IMR-90 (cell line): ENCODE results near the gene CMTM1. TPM values are rescaled to one million over a fixed set of nuclear protein-coding genes. Genes with fewer than 3 reads are reported as not detected.

Experiments used
- ATAC-seq: fragments of 200-7000 bp; cut with Tn5 transposase; 2 replicates; pipeline ENCODE4 v1.9.1; 2020; ENCODE audit warnings: low read depth, mild to moderate bottlenecking, moderate library complexity
- BruUV-seq: library from RNA; stranded (reverse); fragments of 400-500 nt; replicated peaks from 2 replicates; lab custom pipeline; 2021; lab: Mats Ljungman, UMichigan
- CTCF ChIA-PET: fragments of 300-600 bp; formaldehyde crosslinking; extraction: SDS; loops from one replicate; lab custom pipeline; 2021; ENCODE audit warnings: antibody characterized with exemption; lab: Yijun Ruan, JAX
- POLR2A ChIA-PET: fragments of 300-600 bp; sonication (Branson Sonifier 250); formaldehyde crosslinking; loops from one replicate; lab custom pipeline; 2022; ENCODE audit warnings: antibody characterized with exemption; ENCODE audit not compliant: unreplicated experiment; lab: Charles Lee
- DNase-seq: peaks from one replicate; pipeline ENCODE4 v3.0.0; 2013
- H2AFZ ChIP-seq: replicated peaks from 2 replicates; pipeline ENCODE3; 2013; ENCODE audit warnings: low read length, mild to moderate bottlenecking; ENCODE audit not compliant: poor library complexity
- H2AK5ac ChIP-seq: 2 replicates; pipeline ENCODE4 v1.6.1; 2013; ENCODE audit warnings: low read depth, low read length, inconsistent platforms
- H2AK9ac ChIP-seq: replicated peaks from 2 replicates; pipeline ENCODE3; 2013; ENCODE audit warnings: mild to moderate bottlenecking, low read depth, low read length, moderate library complexity; ENCODE audit not compliant: poor library complexity
- H2BK120ac ChIP-seq: 2 replicates; pipeline ENCODE4 v1.6.1; 2013; ENCODE audit warnings: low read depth, low read length, inconsistent platforms
- H2BK15ac ChIP-seq: 3 replicates; pipeline ENCODE4 v1.6.1; 2013; ENCODE audit warnings: low read depth, low read length, inconsistent platforms
- H2BK20ac ChIP-seq: 2 replicates; pipeline ENCODE4 v1.6.1; 2013; ENCODE audit warnings: low read depth, mild to moderate bottlenecking, inconsistent platforms, low read length, moderate library complexity
- H2BK5ac ChIP-seq: 2 replicates; pipeline ENCODE4 v1.6.1; 2013; ENCODE audit warnings: mild to moderate bottlenecking, low read depth, low read length, inconsistent platforms; ENCODE audit not compliant: poor library complexity, severe bottlenecking
- H3K14ac ChIP-seq: replicated peaks from 2 replicates; pipeline ENCODE4 v1.6.1; 2013; ENCODE audit warnings: low read depth, low read length, inconsistent platforms
- H3K18ac ChIP-seq: 2 replicates; pipeline ENCODE4 v1.6.1; 2013; ENCODE audit warnings: low read depth, low read length, control low read depth
- H3K23ac ChIP-seq: 2 replicates; pipeline ENCODE4 v1.6.1; 2013; ENCODE audit warnings: low read depth, low read length, inconsistent platforms
- H3K27ac ChIP-seq: 2 replicates; pipeline ENCODE4 v1.5.1; 2013; ENCODE audit warnings: mild to moderate bottlenecking, control low read depth, low read length; ENCODE audit not compliant: insufficient read depth
- H3K27me3 ChIP-seq: 2 replicates; pipeline ENCODE4 v1.6.1; 2013; ENCODE audit warnings: low read length; ENCODE audit not compliant: control insufficient read depth, insufficient read depth
- H3K36me3 ChIP-seq: 2 replicates; pipeline ENCODE4 v1.6.1; 2013; ENCODE audit warnings: low read length, mixed read lengths; ENCODE audit not compliant: control insufficient read depth, insufficient read depth
- H3K4ac ChIP-seq: 2 replicates; pipeline ENCODE4 v1.6.1; 2013; ENCODE audit warnings: low read depth, low read length, inconsistent platforms
- H3K4me1 ChIP-seq: 2 replicates; pipeline ENCODE4 v1.6.1; 2013; ENCODE audit warnings: low read length, mixed read lengths; ENCODE audit not compliant: control insufficient read depth, insufficient read depth
- H3K4me2 ChIP-seq: 2 replicates; pipeline ENCODE4 v1.6.1; 2013; ENCODE audit warnings: low read depth, mild to moderate bottlenecking, control low read depth, low read length, moderate library complexity
- H3K4me3 ChIP-seq: 2 replicates; pipeline ENCODE4 v1.5.1; 2013; ENCODE audit warnings: low read depth, mild to moderate bottlenecking, control low read depth, low read length, moderate library complexity; ENCODE audit not compliant: insufficient read depth
- H3K56ac ChIP-seq: 2 replicates; pipeline ENCODE4 v1.6.1; 2013; ENCODE audit warnings: low read length, inconsistent platforms; ENCODE audit not compliant: insufficient read depth; ENCODE audit errors: extremely low read depth
- H3K79me1 ChIP-seq, 2 experiments: 2 replicates each; pipeline ENCODE4 v1.6.1; 2013; ENCODE audit warnings: low read length in 2 of 2, inconsistent platforms in 1 of 2, low read depth in 1 of 2
- H3K9ac ChIP-seq: 2 replicates; pipeline ENCODE4 v1.6.1; 2013; ENCODE audit warnings: low read depth, low read length, control low read depth
- H3K9me1 ChIP-seq: 2 replicates; pipeline ENCODE4 v1.6.1; 2013; ENCODE audit warnings: low read length, inconsistent platforms; ENCODE audit not compliant: insufficient read depth
- H3K9me3 ChIP-seq: 2 replicates; pipeline ENCODE4 v1.6.1; 2013; ENCODE audit warnings: low read length; ENCODE audit not compliant: control insufficient read depth, insufficient read depth
- H4K20me1 ChIP-seq: 2 replicates; pipeline ENCODE4 v1.6.1; 2013; ENCODE audit warnings: low read length, inconsistent platforms; ENCODE audit not compliant: insufficient read depth
- H4K5ac ChIP-seq: 2 replicates; pipeline ENCODE4 v1.6.1; 2013; ENCODE audit warnings: mild to moderate bottlenecking, low read depth, low read length, control low read depth
- H4K8ac ChIP-seq, 2 experiments: 2 replicates each; pipeline ENCODE4 v1.6.1; 2013; ENCODE audit warnings: low read depth in 2 of 2, low read length in 2 of 2, control low read depth in 1 of 2, inconsistent platforms in 1 of 2
- H4K91ac ChIP-seq: 2 replicates; pipeline ENCODE4 v1.6.1; 2013; ENCODE audit warnings: low read depth, low read length, inconsistent platforms; ENCODE audit not compliant: insufficient read depth
- BHLHE40 ChIP-seq: fragments of 150-350 bp; IDR thresholded peaks from 2 replicates; pipeline ENCODE4 v1.6.1; 2016; ENCODE audit warnings: mild to moderate bottlenecking, low read depth, low read length
- CEBPB ChIP-seq: IDR thresholded peaks from 2 replicates; pipeline ENCODE4 v1.6.1; 2012; ENCODE audit warnings: low read depth, low read length, improper control_type of control experiment
- CHD1 ChIP-seq: IDR thresholded peaks from 2 replicates; pipeline ENCODE4 v1.6.1; 2012; ENCODE audit warnings: low read depth, low read length, improper control_type of control experiment
- FOS ChIP-seq: fragments of 150-350 bp; IDR thresholded peaks from 2 replicates; pipeline ENCODE4 v1.6.1; 2016; ENCODE audit warnings: low read depth, low read length
- MAFK ChIP-seq: IDR thresholded peaks from 2 replicates; pipeline ENCODE4 v1.6.1; 2012; ENCODE audit warnings: low read depth, low read length, improper control_type of control experiment
- MAZ ChIP-seq: IDR thresholded peaks from 2 replicates; pipeline ENCODE4 v1.6.1; 2012; ENCODE audit warnings: low read depth, mild to moderate bottlenecking, low read length, improper control_type of control experiment, moderate library complexity, borderline replicate concordance
- MXI1 ChIP-seq: IDR thresholded peaks from 2 replicates; pipeline ENCODE4 v1.6.1; 2012; ENCODE audit warnings: low read depth, mild to moderate bottlenecking, low read length, moderate library complexity, borderline replicate concordance
- NFE2L2 ChIP-seq: fragments of 150-350 bp; IDR thresholded peaks from 2 replicates; pipeline ENCODE4 v1.6.1; 2016; ENCODE audit warnings: low read depth, mild to moderate bottlenecking, low read length
- POLR2A ChIP-seq: IDR thresholded peaks from 2 replicates; pipeline ENCODE4 v1.6.1; 2012; ENCODE audit warnings: mild to moderate bottlenecking, low read depth, low read length
- RAD21 ChIP-seq: IDR thresholded peaks from 2 replicates; pipeline ENCODE4 v1.6.1; 2012; ENCODE audit warnings: low read length, improper control_type of control experiment
- RCOR1 ChIP-seq: IDR thresholded peaks from 2 replicates; pipeline ENCODE4 v1.6.1; 2012; ENCODE audit warnings: mild to moderate bottlenecking, low read length, improper control_type of control experiment; ENCODE audit not compliant: insufficient replicate concordance
- RFX5 ChIP-seq: IDR thresholded peaks from 2 replicates; pipeline ENCODE4 v1.8.0; 2012; ENCODE audit warnings: low read depth, mild to moderate bottlenecking, low read length, moderate library complexity
- SMC3 ChIP-seq: fragments of 150-350 bp; IDR thresholded peaks from 2 replicates; pipeline ENCODE4 v1.6.1; 2016; ENCODE audit warnings: low read depth, mild to moderate bottlenecking, antibody characterized with exemption, low read length, moderate library complexity
- WGBS, 2 experiments: methylation state at CpG; one replicate each; pipeline versions ENCODE4 v1.1.5 to v1.1.7; 2013; ENCODE audit warnings: missing lambda C conversion rate in 2 of 2; ENCODE audit not compliant: insufficient read length in 1 of 2; ENCODE audit errors: extremely low coverage in 2 of 2; 5-methylcytosine and 5-hydroxymethylcytosine counted together
- dilution Hi-C: fragments of 300-500 bp; cut with HindIII; formaldehyde crosslinking; loops from one replicate; pipeline ENCODE4 v1.14.3; 2018; ENCODE audit warnings: low sequenced_read_pairs; ENCODE audit not compliant: unreplicated experiment
- in situ Hi-C: fragments of 300-500 bp; cut with MboI; formaldehyde crosslinking; loops from 3 replicates; pipeline ENCODE4 v1.14.3; 2019; ENCODE audit warnings: low sequenced_read_pairs, inconsistent platforms, mixed read lengths
- intact Hi-C: fragments of 100-400 bp; cut with micrococcal nuclease; formaldehyde crosslinking; loops from 2 replicates; pipeline ENCODE4 v1.10.0; 2022
- polyA plus RNA-seq, 3 experiments: library from polyadenylated mRNA; depleted of rRNA; stranded (reverse); fragments of >200 nt; gene quantifications; 2 replicates each; pipeline ENCODE4 v1.2.3, GENCODE V29; 2012; ENCODE audit warnings: low replicate concordance in 1 of 3
- total RNA-seq: library from RNA; depleted of rRNA; stranded (reverse); fragments of >200 nt; gene quantifications from 2 replicates; pipeline ENCODE4 v1.2.3, GENCODE V29; 2012
- TF ChIP-seq, protein P1 (sequence below): conservative IDR thresholded peaks from 2 replicates; pipeline ENCODE4 v1.5.1; 2012; ENCODE audit warnings: mild to moderate bottlenecking, low read depth, low read length, improper control_type of control experiment
- TF ChIP-seq, protein P2 (sequence below): fragments of 150-350 bp; IDR thresholded peaks from 2 replicates; pipeline ENCODE4 v1.6.1; 2017; ENCODE audit warnings: mild to moderate bottlenecking, antibody characterized with exemption, low read length, low read depth

Gene CMTM1
- total and polyA plus RNA-seq, 2 of the 4 experiments (the other 2 are of a cell fraction), result 0.54 to 2.1 TPM

DNA sequence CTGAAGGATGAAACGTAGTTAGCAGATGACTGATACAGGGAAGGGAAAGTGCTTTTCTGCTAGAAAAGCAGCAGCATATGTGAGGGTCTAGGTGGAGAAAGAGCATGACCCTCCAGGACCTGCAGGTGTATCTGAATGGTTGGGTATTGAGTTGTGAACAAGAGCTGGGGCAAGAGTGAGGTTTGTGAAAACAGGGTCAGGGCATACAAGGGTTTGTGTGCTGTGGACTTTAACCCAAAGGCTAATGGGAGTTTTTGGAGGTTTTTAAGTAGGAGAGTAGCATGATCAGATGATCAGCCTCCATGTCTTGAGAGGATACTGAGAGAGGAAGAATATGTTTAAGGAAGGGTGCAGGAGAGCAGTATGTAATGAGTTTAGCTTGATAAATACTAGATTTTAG, 6.1 kb upstream of the CMTM1 start:
- CTCF ChIA-PET, result no interaction called here
- Histone ChIP-seq H3K4me3 (no peak overlapping the region), H3K4me2 (no peak overlapping the region), H3K27me3 (no peaks in the 10 kb centered on the region), H3K4me1 (no peaks in the 10 kb centered on the region), H3K4ac (no peak overlapping the region), H4K8ac (no peak overlapping the region), H2BK15ac (no peak overlapping the region), H2BK20ac (no peak overlapping the region), H3K23ac (no peak overlapping the region), H3K18ac (no peak overlapping the region), H4K91ac (no peak overlapping the region), H2AFZ (no peak overlapping the region), H4K20me1 (0 out of 2 replicates have a peak, but pooled peaks cover 3% of the 10 kb centered on the region), H3K14ac (no peak overlapping the region), H2BK120ac (no peak overlapping the region), H3K79me1 (peaks cover 25 to 54% of the 10 kb centered on the region in 2 experiments), H2BK5ac (no peak overlapping the region), H3K56ac (no peak overlapping the region), H3K9me1 (0 out of 2 replicates have a peak, but pooled peaks cover 3% of the 10 kb centered on the region), H2AK5ac (no peak overlapping the region), H2AK9ac (no peak overlapping the region), H3K9me3 (no peaks in the 10 kb centered on the region), H3K36me3 (peaks cover 14% of the 10 kb centered on the region), H3K9ac (no peak overlapping the region), H4K5ac (no peak overlapping the region), H3K27ac (no peak overlapping the region)
- ATAC-seq (no peak), DNase-seq (no peak)
- intact Hi-C loops (no loop called here), in situ Hi-C loops (no loop called here), dilution Hi-C loops (no loop called here)
- no TSS peak for BruUV-seq
- TF ChIP-seq CEBPB, result no peak
- no peak for TF ChIP-seq MAZ
- TF ChIP-seq NFE2L2, result no peak
- TF ChIP-seq FOS, result no peak
- TF ChIP-seq, protein P1, sequence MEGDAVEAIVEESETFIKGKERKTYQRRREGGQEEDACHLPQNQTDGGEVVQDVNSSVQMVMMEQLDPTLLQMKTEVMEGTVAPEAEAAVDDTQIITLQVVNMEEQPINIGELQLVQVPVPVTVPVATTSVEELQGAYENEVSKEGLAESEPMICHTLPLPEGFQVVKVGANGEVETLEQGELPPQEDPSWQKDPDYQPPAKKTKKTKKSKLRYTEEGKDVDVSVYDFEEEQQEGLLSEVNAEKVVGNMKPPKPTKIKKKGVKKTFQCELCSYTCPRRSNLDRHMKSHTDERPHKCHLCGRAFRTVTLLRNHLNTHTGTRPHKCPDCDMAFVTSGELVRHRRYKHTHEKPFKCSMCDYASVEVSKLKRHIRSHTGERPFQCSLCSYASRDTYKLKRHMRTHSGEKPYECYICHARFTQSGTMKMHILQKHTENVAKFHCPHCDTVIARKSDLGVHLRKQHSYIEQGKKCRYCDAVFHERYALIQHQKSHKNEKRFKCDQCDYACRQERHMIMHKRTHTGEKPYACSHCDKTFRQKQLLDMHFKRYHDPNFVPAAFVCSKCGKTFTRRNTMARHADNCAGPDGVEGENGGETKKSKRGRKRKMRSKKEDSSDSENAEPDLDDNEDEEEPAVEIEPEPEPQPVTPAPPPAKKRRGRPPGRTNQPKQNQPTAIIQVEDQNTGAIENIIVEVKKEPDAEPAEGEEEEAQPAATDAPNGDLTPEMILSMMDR, result no peak
- no peak for TF ChIP-seq MAFK
- TF ChIP-seq SMC3, result no peak
- TF ChIP-seq, protein P2, sequence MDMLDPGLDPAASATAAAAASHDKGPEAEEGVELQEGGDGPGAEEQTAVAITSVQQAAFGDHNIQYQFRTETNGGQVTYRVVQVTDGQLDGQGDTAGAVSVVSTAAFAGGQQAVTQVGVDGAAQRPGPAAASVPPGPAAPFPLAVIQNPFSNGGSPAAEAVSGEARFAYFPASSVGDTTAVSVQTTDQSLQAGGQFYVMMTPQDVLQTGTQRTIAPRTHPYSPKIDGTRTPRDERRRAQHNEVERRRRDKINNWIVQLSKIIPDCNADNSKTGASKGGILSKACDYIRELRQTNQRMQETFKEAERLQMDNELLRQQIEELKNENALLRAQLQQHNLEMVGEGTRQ, result no peak
- TF ChIP-seq RAD21, result no peak
- no peak for TF ChIP-seq BHLHE40
- no peak for TF ChIP-seq MXI1
- TF ChIP-seq CHD1, result no peak
- no peak for TF ChIP-seq RCOR1
- no peak for TF ChIP-seq POLR2A
- no peak for TF ChIP-seq RFX5
- WGBS, 2 experiments, result 40% methylated on average over 1 of the region's 1 CpG; no CpG with 5 or more reads in 1 of the 2 experiments
- POLR2A ChIA-PET, result no interaction called here
